Gastroesophageal sphincter (tissue), 4 donors: ENCODE measurements around the gene OTOGL. TPM values are rescaled to one million over a fixed set of nuclear protein-coding genes. Genes with fewer than 3 reads are reported as not detected.

Experiments used
- ATAC-seq: fragments of 150-250 bp; one replicate; pipeline ENCODE4 v1.9.1; 2016; ENCODE audit warnings: mild to moderate bottlenecking, moderate library complexity
- H3K27ac ChIP-seq, 4 donors: fragments of 200-600 bp; sonication (generic) in 3 of 4; 1 replicate in 3 of 4; 2 replicates in 1 of 4; pipeline ENCODE4 v1.5.1; 2016 to 2019
- H3K27me3 ChIP-seq: fragments of 200-600 bp; sonication (generic); one replicate; pipeline ENCODE4 v1.5.1; 2019
- H3K36me3 ChIP-seq, 2 donors: fragments of 200-600 bp; sonication (generic); one replicate each; pipeline ENCODE4 v1.5.1; 2019; ENCODE audit warnings: control low read depth in 1 of 2
- H3K4me1 ChIP-seq, 3 donors: fragments of 200-600 bp; sonication (generic); 1 replicate in 2 of 3; 2 replicates in 1 of 3; pipeline ENCODE4 v1.5.1; 2016 to 2019; ENCODE audit warnings: control low read depth in 2 of 3
- H3K4me3 ChIP-seq, 2 donors: fragments of 200-600 bp; sonication (generic); one replicate each; pipeline ENCODE4 v1.5.1; 2019; ENCODE audit warnings: mild to moderate bottlenecking in 1 of 2, moderate library complexity in 1 of 2
- H3K9me3 ChIP-seq, 3 donors: fragments of 200-600 bp; sonication (generic); one replicate each; pipeline ENCODE4 v1.5.1; 2017 to 2019; ENCODE audit warnings: control low read depth in 2 of 3
- CTCF ChIP-seq, 4 experiments: fragments of 200-600 bp in 2 of 4; fragments of 450-650 bp in 2 of 4; sonication (generic) in 1 of 4; IDR thresholded peaks; one replicate each; pipeline ENCODE4 v1.5.1; 2017 to 2019; ENCODE audit warnings: antibody characterized with exemption in 4 of 4, mild to moderate bottlenecking in 2 of 4, moderate library complexity in 2 of 4
- EP300 ChIP-seq: sonication (generic); formaldehyde crosslinking; IDR thresholded peaks from one replicate; pipeline ENCODE4 v1.6.1; 2017; ENCODE audit warnings: antibody characterized with exemption, mild to moderate bottlenecking
- POLR2A ChIP-seq, 2 donors: fragments of 450-650 bp; IDR thresholded peaks; one replicate each; pipeline ENCODE4 v1.6.1; 2017; ENCODE audit warnings: antibody characterized with exemption in 2 of 2, mild to moderate bottlenecking in 2 of 2, moderate library complexity in 1 of 2
- POLR2AphosphoS5 ChIP-seq: sonication (generic); formaldehyde crosslinking; IDR thresholded peaks from one replicate; pipeline ENCODE4 v1.6.1; 2017; ENCODE audit warnings: antibody characterized with exemption
- WGBS, 2 donors: methylation state at CpG; one replicate each; pipeline ENCODE4 v1.1.5; 2018; ENCODE audit warnings: low coverage in 1 of 2; 5-methylcytosine and 5-hydroxymethylcytosine counted together
- total RNA-seq, 4 donors: library from RNA; depleted of rRNA; stranded (reverse); fragments of >200 nt; gene quantifications; one replicate each; pipeline ENCODE4 v1.1.0, GENCODE V29; 2016

The OTOGL gene
- total RNA-seq, 4 donors from 2014 or later = 0.47 to 1.7 (median 1.4) TPM

GRCh38 chr12:80168936-80169335 is 69.6 kb downstream of the OTOGL start:
- H3K4me3 ChIP-seq = no peak overlapping the region
- no peak overlapping the region for H3K27ac ChIP-seq
- no peaks in the 10 kb centered on the region for H3K36me3 ChIP-seq
- no peaks in the 10 kb centered on the region for H3K9me3 ChIP-seq
- no peak for ATAC-seq
- no peak for TF ChIP-seq POLR2A (IDR thresholded peaks at IDR 0.05)
- TF ChIP-seq EP300 = no peak
- TF ChIP-seq POLR2AphosphoS5 = no peak
- no peak for TF ChIP-seq CTCF (IDR thresholded peaks at IDR 0.05)
- no peaks in the 10 kb centered on the region for H3K27me3 ChIP-seq
- no peaks in the 10 kb centered on the region for H3K4me1 ChIP-seq

GRCh38 chr12:80170915-80171314 is 71.6 kb downstream of the OTOGL start:
- Histone ChIP-seq H3K9me3 (no peaks in the 10 kb centered on the region), H3K36me3 (no peaks in the 10 kb centered on the region), H3K4me3 (no peak overlapping the region), H3K27me3 (no peaks in the 10 kb centered on the region), H3K4me1 (no peaks in the 10 kb centered on the region), H3K27ac (no peak overlapping the region)
- 75% methylated on average over 2 of the region's 2 CpGs; no CpG with 5 or more reads in 1 of the 2 donors for WGBS, 2 donors
- ATAC-seq = no peak
- TF ChIP-seq POLR2A (IDR thresholded peaks at IDR 0.05) (no peak), CTCF (IDR thresholded peaks at IDR 0.05) (no peak), EP300 (no peak), POLR2AphosphoS5 (no peak)

- Histone ChIP-seq H3K27me3 (no peaks in the 10 kb centered on the region), H3K4me3 (no peak overlapping the region), H3K4me1 (no peaks in the 10 kb centered on the region), H3K36me3 (no peaks in the 10 kb centered on the region), H3K9me3 (no peaks in the 10 kb centered on the region), H3K27ac (no peak overlapping the region)
- WGBS, 2 donors = 88 to 93% methylated on average over 3 to 5 of the region's 5 CpGs
- ATAC-seq = no peak
- TF ChIP-seq POLR2AphosphoS5 (no peak), POLR2A (IDR thresholded peaks at IDR 0.05) (no peak), CTCF (IDR thresholded peaks at IDR 0.05) (no peak), EP300 (no peak)
Observed at GRCh38 chr12:80173083-80173864, 73.9 kb downstream of the OTOGL start.

GRCh38 chr12:80175307-80175930 is 76.1 kb downstream of the OTOGL start:
- Histone ChIP-seq H3K27me3 (no peaks in the 10 kb centered on the region), H3K9me3 (no peaks in the 10 kb centered on the region), H3K4me3 (no peak overlapping the region), H3K4me1 (no peaks in the 10 kb centered on the region), H3K27ac (no peak overlapping the region), H3K36me3 (no peaks in the 10 kb centered on the region)
- ATAC-seq = no peak
- 79 to 94% methylated on average over 2 of the region's 2 CpGs for WGBS, 2 donors
- no peak for TF ChIP-seq EP300
- no peak for TF ChIP-seq CTCF (IDR thresholded peaks at IDR 0.05)
- TF ChIP-seq POLR2A (IDR thresholded peaks at IDR 0.05) = no peak
- TF ChIP-seq POLR2AphosphoS5 = no peak

GRCh38 chr12:80176706-80177105 is 77.4 kb downstream of the OTOGL start:
- Histone ChIP-seq H3K4me1 (no peaks in the 10 kb centered on the region), H3K4me3 (no peak overlapping the region), H3K9me3 (no peaks in the 10 kb centered on the region), H3K27ac (no peak overlapping the region), H3K36me3 (no peaks in the 10 kb centered on the region), H3K27me3 (no peaks in the 10 kb centered on the region)
- no peak for ATAC-seq
- WGBS, 2 donors = 87 to 88% methylated on average over 2 of the region's 2 CpGs
- no peak for TF ChIP-seq POLR2AphosphoS5
